Ecto neural progenitor cell (in vitro differentiated cells): ENCODE measurements around the gene ANTXR1.

Experiments used
- DNase-seq: peaks from one replicate; pipeline ENCODE4 v3.0.0-alpha.2; 2018; ENCODE audit warnings: low spot score

The ANTXR1 gene

GRCh38 chr2:69134306-69134945 lies 121.4 kb downstream of the ANTXR1 start:
- DNase-seq = no peak

DNA sequence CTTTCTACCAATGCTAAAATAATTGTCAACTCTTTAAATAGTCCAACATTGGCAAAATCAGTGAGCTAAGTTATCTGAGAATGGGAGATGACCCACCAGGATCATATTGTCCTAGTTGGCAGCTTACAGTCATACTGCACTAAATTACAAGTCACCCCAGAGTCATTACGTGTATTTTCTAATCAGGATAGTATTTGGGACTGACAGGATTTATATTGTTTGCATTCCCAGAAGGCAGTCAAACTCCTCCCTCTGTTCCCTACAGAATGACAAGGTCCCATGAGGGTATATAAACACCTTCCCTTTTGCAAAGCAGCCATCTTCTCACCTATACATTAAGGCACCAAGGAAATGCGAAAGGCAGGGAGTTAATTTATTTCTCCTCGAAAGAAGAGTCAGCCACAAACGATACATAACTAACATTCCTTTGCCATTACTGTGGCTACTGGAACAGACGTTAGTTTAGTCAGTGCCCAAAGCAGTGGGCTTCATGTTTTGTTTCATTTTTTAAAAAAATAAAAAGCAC lies 125.3 kb downstream of the ANTXR1 start:
- DNase-seq = no peak

DNA sequence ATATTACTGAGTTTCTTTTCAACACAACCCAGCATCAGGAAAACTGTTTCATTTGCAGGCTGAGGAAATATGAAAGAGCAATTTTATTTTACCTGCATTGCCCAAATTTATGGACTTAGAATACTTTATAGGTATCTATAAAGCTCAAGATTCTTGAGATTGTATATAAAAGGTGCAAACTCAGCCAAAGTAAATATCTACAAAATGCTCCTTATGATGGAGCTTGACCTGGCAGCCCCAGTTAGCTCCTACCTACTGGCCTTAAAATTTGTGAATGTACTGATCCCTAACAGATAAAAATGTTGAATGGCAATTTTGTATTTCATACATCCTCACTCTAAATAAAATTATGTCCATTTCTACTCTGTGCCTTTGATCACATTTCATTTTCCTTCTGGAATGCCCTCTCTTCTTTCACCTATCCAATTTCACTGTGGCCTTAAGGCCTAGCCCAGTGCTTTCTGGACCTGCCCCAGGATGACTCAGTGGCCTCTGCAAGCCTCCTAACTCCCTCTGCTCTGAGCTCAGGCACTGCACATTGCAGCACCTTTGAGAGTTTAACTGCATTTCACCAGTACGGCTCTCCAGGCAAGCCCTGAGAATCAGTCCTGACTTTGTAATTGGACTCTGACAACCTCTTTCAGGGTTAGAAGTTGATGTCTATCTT lies 125.9 kb downstream of the ANTXR1 start:
- no peak for DNase-seq

DNA sequence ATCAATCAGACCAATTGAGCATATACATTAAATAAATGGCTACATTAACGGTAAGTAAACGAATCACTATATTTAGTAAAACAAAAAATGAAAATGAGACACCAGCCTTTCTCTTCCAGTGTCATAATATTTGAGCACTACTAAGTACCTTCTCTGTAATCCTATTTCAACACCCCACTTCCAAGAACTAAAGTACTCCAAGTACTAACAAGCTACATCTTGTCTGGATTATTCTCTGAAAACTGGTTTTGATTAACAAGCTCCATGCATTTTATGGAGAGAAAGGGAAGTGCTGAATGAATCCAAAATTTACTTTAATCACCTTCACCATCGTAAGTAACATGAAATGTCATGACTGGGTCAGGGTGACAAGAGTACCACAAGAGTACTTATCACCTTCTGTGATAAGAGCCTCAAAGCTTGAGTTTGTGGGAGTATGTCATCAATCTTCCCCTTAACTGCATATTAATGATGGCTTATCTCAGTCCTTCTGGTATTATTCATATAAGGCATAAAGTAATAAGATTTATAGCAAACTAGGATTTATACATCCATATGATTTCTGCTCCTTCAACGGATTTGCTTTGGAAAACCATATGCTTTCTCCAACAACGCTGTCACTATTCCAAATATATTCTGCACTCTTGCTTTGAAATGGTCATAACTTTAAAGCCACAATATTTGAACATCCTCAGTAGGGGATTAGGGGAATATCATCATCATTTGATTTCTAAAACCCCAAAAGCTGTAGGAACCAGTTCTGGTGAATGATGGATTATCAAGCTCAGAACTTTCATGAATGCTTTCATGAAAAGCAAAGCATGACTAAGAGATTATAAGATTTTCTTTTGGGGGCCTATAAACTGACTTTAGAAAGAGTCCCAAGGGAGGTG lies 127.0 kb downstream of the ANTXR1 start:
- no peak for DNase-seq

- DNase-seq = no peak
These were observed 128.1 kb downstream of the ANTXR1 start for GRCh38 chr2:69141061-69141460.

GRCh38 chr2:69143748-69144360 lies 130.9 kb downstream of the ANTXR1 start:
- no peak for DNase-seq

GRCh38 chr2:69145204-69145603 lies 132.2 kb downstream of the ANTXR1 start:
- no peak for DNase-seq

DNA sequence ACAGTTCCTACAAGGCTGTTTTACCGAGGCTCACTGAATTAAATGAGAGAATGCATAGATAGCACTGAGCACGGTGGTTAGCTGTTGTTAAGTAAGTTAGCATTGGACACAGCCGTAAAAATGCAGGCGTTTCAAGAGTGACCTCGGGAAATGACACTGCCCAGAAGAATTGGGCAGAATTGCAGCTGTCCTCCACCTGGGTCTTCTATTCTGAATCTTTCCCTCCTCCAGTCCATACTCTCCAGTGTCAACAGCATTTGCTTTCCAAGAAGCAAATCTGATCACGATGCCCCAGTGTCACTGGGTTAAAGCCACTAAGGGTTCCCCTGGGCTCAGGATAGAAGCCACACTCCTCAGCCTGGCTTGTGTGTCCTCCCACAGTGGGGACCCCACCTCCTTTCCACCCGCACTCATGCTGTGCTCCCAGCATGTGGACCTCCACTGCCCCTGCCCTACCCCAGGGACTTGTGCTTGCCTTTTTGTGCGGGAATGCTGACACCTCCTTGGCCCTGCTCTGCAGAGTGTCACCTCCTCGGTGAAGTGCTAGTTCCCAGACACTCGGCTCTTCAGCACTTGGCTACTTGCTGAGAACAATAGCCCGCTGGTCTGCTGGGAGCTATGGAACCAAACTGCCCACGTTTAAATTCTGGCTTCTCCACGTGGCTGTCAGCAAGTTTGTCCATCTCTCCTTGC lies 135.0 kb downstream of the ANTXR1 start:
- DNase-seq = no peak

GRCh38 chr2:69149631-69150215 lies 136.7 kb downstream of the ANTXR1 start:
- peak; percentile 62 for DNase-seq

DNA sequence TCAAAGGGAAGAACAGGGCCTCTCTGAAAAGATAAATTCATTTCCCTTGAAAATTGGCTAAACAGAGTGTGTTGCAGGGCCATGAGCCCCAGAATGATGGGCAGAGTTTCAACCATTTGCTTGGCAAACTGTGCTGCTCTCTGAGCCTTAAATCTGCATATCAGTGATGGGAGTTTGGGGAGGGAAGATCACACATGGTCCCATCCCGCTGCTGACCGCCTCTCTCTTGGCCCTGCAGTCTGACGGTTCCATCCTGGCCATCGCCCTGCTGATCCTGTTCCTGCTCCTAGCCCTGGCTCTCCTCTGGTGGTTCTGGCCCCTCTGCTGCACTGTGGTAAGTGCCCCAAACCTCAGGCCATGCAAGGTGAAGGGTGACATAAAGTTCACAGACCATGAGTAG lies 139.0 kb downstream of the ANTXR1 start:
- DNase-seq = peak; percentile 8

DNA sequence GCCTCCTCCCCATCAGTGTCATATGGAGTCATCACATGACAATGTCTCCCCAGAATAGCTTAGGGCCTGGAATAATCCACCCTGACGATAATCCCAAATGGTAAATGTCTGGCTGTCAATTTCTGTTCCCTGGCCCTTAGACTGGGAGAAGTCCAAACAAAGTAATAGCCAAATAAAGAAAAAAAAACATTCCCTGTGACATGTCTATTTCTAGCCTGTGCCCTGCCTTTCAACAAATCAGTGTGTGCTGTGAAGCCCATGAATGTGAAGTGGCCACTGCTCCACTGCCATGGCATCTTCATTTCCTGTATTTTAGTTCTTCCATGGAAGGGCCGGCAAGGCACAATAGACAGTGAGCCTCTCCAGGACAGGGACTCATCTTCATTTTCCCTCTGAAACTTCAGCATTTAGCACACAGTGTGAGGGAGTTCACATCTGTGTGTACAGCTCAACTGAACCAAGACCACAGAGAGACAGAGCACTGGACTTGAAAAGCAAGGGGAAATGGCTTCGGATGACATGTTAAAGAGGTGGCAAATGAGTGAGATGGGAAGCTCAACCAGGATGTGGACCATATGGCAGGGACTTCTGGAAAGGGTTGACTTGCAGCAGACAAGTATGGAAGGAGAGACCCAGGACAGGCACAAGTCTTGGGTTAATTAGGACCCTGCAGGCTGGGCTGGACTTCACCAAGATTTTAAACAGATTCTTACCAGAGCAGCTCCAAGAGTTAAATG lies 140.0 kb downstream of the ANTXR1 start:
- no peak for DNase-seq

DNA sequence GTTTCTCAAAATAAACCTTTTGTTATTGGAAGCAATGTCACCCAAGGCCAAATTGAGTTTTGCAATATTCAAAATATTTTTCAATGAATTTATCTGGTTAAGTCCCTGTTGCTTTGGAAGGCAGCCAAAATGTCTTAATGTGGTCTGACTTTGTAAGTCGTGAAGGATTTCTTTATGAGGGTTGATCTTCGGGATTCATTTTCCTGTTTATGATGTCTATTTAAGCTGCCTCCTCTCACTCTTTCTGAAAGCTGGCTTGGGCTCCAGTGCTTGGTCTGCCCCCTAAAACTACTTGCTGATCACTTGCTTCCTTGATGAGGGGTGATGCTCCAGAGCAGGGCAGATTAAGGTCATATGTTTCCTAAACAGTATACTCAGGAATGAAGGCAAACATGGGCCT lies 141.1 kb downstream of the ANTXR1 start:
- DNase-seq = no peak

DNA sequence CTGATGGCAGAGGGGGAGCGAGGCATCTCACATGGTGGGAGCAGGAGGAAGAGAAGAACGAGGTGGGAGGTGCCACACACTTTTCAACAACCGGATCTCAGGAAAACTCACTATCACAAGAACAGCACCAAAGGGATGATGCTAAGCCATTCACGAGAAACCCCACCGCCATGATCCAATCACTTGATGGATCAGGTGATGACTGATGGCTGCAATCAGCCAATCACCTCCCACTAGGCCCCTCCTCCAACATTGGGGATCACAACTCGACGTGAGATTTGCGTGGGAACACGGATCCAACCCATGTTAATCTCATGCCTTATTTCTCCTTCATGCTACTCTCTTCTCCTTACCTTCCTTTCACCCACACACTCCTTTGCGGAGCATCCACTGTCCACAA lies 143.6 kb downstream of the ANTXR1 start:
- DNase-seq = no peak

DNA sequence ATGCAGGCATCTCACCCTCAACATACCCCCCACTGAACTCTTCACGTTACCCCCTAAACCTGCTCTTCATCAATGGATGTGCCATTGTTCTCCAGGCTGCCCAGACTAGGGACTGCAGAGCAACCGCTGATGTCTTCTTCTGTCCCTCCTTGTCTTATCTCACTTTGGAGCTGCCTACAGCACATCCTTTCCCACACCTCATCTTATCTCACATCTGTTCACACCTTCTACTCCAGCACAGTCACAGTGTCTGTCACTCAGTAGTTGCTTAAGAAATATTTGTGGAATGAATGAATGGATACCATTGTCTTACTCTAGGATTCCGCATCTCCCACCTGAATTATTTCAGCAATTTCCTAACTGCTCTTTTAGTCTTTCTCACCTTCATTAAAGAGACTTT lies 144.5 kb downstream of the ANTXR1 start:
- DNase-seq = no peak

DNA sequence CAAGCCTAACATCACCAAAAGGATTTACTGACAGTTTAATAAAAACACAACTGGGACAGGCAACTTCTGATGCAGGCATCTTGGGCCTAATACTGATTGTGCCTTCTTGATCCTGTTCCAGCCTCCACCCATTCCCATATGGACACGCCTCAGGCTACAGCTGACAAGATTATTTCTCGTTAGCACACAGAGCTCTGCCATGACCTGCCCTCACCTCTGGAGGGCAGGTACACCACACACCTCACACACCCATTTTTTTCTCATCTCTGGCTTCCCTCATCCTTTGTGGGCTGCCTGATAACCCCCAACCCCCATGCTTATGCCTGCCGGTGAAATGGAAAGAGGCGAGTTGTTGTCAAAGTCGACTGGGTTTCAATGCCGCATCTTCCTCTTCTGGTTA lies 147.0 kb downstream of the ANTXR1 start:
- no peak for DNase-seq

DNA sequence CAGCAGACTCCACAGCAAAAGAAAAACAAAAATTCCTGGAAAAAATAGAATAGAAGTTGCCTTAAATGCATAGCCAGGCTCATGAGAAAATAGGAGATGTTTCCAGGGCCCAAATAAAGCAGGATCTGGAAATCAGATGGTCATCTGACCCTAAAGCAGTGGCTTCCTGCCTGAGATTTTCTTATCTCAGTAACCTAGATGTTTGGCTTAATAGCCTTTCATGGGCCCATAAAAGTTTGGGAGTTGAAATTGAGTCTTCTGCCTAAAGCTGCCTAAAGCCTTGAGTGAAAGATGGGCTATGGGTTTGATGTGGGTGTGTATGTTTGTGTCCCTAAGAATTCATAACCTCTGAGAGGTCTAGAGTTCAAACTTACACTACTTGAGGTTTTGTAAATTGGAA lies 149.1 kb downstream of the ANTXR1 start:
- DNase-seq = no peak

- DNase-seq = no peak
These were observed 150.1 kb downstream of the ANTXR1 start for GRCh38 chr2:69163109-69163508.

DNA sequence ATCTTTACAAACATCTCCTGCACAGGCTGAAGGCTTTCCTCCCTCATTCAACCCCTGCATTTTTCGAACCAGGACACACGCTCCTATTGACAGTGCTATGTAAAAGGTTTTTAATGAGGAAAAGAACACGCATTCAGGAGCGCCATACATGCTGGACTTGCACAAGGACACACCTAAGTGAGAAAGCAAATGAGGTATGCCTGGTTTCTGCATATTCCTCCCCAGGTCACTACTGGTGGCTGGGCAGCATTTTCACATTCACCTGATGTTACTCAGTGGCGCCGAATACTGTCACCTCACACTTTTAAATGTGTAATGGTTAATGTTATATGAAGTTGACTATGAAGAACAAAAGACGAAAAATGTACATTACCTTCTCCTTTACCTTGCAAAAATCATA lies 150.6 kb downstream of the ANTXR1 start:
- DNase-seq = no peak

DNA sequence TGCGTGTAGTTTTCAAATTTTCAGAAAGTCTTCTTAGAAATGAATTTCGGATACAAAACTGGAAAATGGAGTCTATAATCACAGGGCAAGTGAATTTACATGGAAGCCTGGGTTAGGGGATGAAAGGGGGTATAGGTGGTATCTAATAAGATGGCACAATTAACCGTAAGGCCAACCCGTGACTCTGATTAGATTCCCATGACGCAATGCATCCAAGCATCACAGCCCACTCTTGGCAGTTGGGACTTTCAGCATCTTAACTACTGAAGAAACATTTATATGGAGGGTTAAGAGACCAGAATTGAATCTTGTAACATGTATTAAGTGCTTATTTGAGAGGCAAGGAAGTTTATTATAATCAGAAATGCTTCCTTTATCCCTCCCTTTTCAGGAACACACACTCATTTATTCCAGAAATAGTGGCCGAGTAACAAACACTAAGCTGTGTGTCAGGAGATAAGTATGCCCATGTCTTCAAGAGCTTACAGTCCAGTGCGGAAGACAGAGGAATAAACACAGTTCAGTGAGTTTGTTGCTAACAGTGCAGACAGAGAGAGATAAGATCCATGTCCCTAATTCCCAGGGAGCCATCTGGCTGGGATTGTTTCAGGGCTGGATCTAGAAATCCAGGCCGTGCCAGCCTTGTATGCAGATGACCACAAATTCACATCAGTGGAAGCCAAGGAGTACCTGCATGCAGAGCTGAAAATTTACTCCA lies 151.2 kb downstream of the ANTXR1 start:
- no peak for DNase-seq
